HepG2 (cell line): ENCODE data around the gene ITSN2. TPM values are rescaled to one million over a fixed set of nuclear protein-coding genes. Genes with fewer than 3 reads are reported as not detected.

Experiments used
- ATAC-seq: fragments of 200-7000 bp; cut with Tn5 transposase; 3 replicates; pipeline ENCODE4 v1.9.1; 2020; ENCODE audit warnings: mild to moderate bottlenecking, moderate library complexity
- BruUV-seq: library from RNA; stranded (reverse); fragments of 400-500 nt; replicated peaks from 2 replicates; lab custom pipeline; 2021; lab: Mats Ljungman, UMichigan
- CTCF ChIA-PET: fragments of 300-600 bp; formaldehyde crosslinking; extraction: SDS; loops from one replicate; lab custom pipeline; 2021; ENCODE audit warnings: low total read pairs, inconsistent platforms, low intra/inter-chr PET ratio; lab: Yijun Ruan, JAX
- POLR2A ChIA-PET: fragments of 350-600 bp; sonication (Branson Sonifier 250); formaldehyde crosslinking; loops from one replicate; lab custom pipeline; 2020; ENCODE audit warnings: antibody characterized with exemption, inconsistent platforms; lab: Yijun Ruan, JAX
- DNase-seq: peaks from one replicate; pipeline ENCODE4 v3.0.0-alpha.2; 2015; ENCODE audit warnings: low spot score
- FAIRE-seq: peaks from 3 replicates; lab custom pipeline; 2011; peaks lifted over from hg19 to GRCh38; lab: Jason Lieb, UNC
- H2AFZ ChIP-seq: one replicate; pipeline ENCODE4 v1.6.1; 2011; ENCODE audit warnings: low read length, inconsistent platforms
- H3K27ac ChIP-seq: fragments of 300-600 bp; 3 replicates; pipeline ENCODE4 v1.8.0; 2011; ENCODE audit warnings: mixed run types, mild to moderate bottlenecking, mixed read lengths, low read length, inconsistent platforms; ENCODE audit not compliant: insufficient read depth; ENCODE audit errors: extremely low read length
- H3K27me3 ChIP-seq, 2 experiments: fragments of 200-600 bp in 1 of 2; 2 replicates in 1 of 2; 3 replicates in 1 of 2; pipeline versions ENCODE4 v1.6.0 to v1.8.0; 2011; ENCODE audit warnings: low read length in 2 of 2, mild to moderate bottlenecking in 2 of 2, moderate library complexity in 2 of 2, inconsistent platforms in 1 of 2; ENCODE audit not compliant: insufficient read depth in 2 of 2, control insufficient read depth in 1 of 2
- H3K36me3 ChIP-seq, 2 experiments: fragments of 200-600 bp in 1 of 2; replicated peaks in 1 of 2; 2 replicates in 1 of 2; 3 replicates in 1 of 2; pipeline versions ENCODE4 v1.5.1 to v1.8.0; 2011; ENCODE audit warnings: low read length in 2 of 2, inconsistent platforms in 1 of 2; ENCODE audit not compliant: insufficient read depth in 2 of 2, control insufficient read depth in 1 of 2
- H3K4me1 ChIP-seq: 2 replicates; pipeline ENCODE4 v1.5.1; 2012; ENCODE audit warnings: low read length, inconsistent platforms; ENCODE audit not compliant: insufficient read depth
- H3K4me2 ChIP-seq: 2 replicates; pipeline ENCODE4 v1.6.0; 2011; ENCODE audit warnings: low read depth, low read length, inconsistent platforms
- H3K4me3 ChIP-seq, 3 experiments: fragments of 200-600 bp in 1 of 3; sonication (generic), shearing (Covaris generic) in 1 of 3; replicated peaks in 1 of 3; 2 replicates each; pipeline ENCODE4 v1.5.1; 2011 to 2016; ENCODE audit warnings: low read length in 3 of 3, inconsistent platforms in 2 of 3, low read depth in 2 of 3, mild to moderate bottlenecking in 2 of 3, control low read depth in 1 of 3, mixed read lengths in 1 of 3; ENCODE audit not compliant: insufficient read depth in 1 of 3
- H3K79me2 ChIP-seq: one replicate; pipeline ENCODE4 v1.6.1; 2011; ENCODE audit warnings: low read length, inconsistent platforms; ENCODE audit not compliant: insufficient read depth
- H3K9ac ChIP-seq: 2 replicates; pipeline ENCODE4 v1.6.0; 2011; ENCODE audit warnings: mild to moderate bottlenecking, low read depth, low read length, inconsistent platforms; ENCODE audit not compliant: insufficient read depth
- H3K9me3 ChIP-seq: 2 replicates; pipeline ENCODE4 v1.5.1; 2012; ENCODE audit warnings: mild to moderate bottlenecking, low read length
- H4K20me1 ChIP-seq: 2 replicates; pipeline ENCODE4 v1.6.0; 2011; ENCODE audit warnings: inconsistent platforms, mild to moderate bottlenecking, low read length, moderate library complexity; ENCODE audit not compliant: insufficient read depth
- CBFB ChIP-seq: sonication (generic); formaldehyde crosslinking; IDR thresholded peaks from 2 replicates; pipeline ENCODE4 v1.4.0; 2020; ENCODE audit warnings: missing genetic modification reagents
- GATAD2A ChIP-seq: IDR thresholded peaks from 2 replicates; pipeline ENCODE4 v1.6.1; 2016
- ISL2 ChIP-seq: sonication (generic); formaldehyde crosslinking; IDR thresholded peaks from 2 replicates; pipeline ENCODE4 v1.5.0; 2020; ENCODE audit warnings: missing genetic modification reagents
- JARID2 ChIP-seq: sonication (generic); formaldehyde crosslinking; IDR thresholded peaks from 2 replicates; pipeline ENCODE4 v1.8.1; 2023; ENCODE audit warnings: missing genetic modification reagents, inconsistent platforms; ENCODE audit not compliant: insufficient replicate concordance
- NKX3-1 ChIP-seq: sonication (generic); formaldehyde crosslinking; IDR thresholded peaks from 2 replicates; pipeline ENCODE4 v1.5.0; 2020; ENCODE audit warnings: missing genetic modification reagents
- PLRG1 ChIP-seq: fragments of 450-650 bp; conservative IDR thresholded peaks from 2 replicates; pipeline ENCODE4 v1.6.1; 2016
- POLR2A ChIP-seq, 2 experiments: IDR thresholded peaks; 2 replicates each; pipeline ENCODE4 v1.6.1; 2011; ENCODE audit warnings: low read depth in 2 of 2, low read length in 2 of 2, mild to moderate bottlenecking in 1 of 2, moderate library complexity in 1 of 2; ENCODE audit not compliant: insufficient read depth in 1 of 2
- SOX13 ChIP-seq, 3 experiments: fragments of 450-650 bp in 1 of 3; sonication (generic) in 1 of 3; formaldehyde crosslinking in 1 of 3; IDR thresholded peaks in 2 of 3; conservative IDR thresholded peaks in 1 of 3; 2 replicates each; pipeline versions ENCODE4 v1.5.0 to v1.6.1; 2016 to 2020; ENCODE audit warnings: antibody characterized with exemption in 1 of 3, mild to moderate bottlenecking in 1 of 3, missing compliant biosample characterization in 1 of 3, missing genetic modification reagents in 1 of 3, moderate library complexity in 1 of 3
- ZFP82 ChIP-seq: sonication (generic); formaldehyde crosslinking; IDR thresholded peaks from 2 replicates; pipeline ENCODE4 v1.5.1; 2020; ENCODE audit warnings: mild to moderate bottlenecking, missing genetic modification reagents, borderline replicate concordance
- ZNF598 ChIP-seq: sonication (generic); formaldehyde crosslinking; IDR thresholded peaks from 2 replicates; pipeline ENCODE4 v1.5.1; 2020; ENCODE audit warnings: mild to moderate bottlenecking, missing genetic modification reagents, borderline replicate concordance
- ZNF776 ChIP-seq: sonication (generic); formaldehyde crosslinking; IDR thresholded peaks from 2 replicates; pipeline ENCODE4 v1.4.0; 2020; ENCODE audit warnings: mild to moderate bottlenecking, missing genetic modification reagents
- ZSCAN21 ChIP-seq: sonication (generic); formaldehyde crosslinking; IDR thresholded peaks from 2 replicates; pipeline ENCODE4 v1.8.0; 2022; ENCODE audit warnings: mild to moderate bottlenecking, missing genetic modification reagents, moderate library complexity, borderline replicate concordance
- ZSCAN9 ChIP-seq: IDR thresholded peaks from 2 replicates; pipeline ENCODE4 v1.6.1; 2016; ENCODE audit warnings: borderline replicate concordance
- WGBS: methylation state at CpG from one replicate; pipeline ENCODE4 v1.1.6; 2017; ENCODE audit warnings: low lambda C conversion rate; 5-methylcytosine and 5-hydroxymethylcytosine counted together
- in situ Hi-C: cut with HindIII; loops from 2 replicates; pipeline ENCODE4 v1.10.0; 2017; ENCODE audit warnings: low pct_unique_long_range_greater_than_20kb; ENCODE audit not compliant: extremely low pct_ligation_motif_present
- intact Hi-C: fragments of 100-400 bp; cut with micrococcal nuclease; formaldehyde crosslinking; loops from one replicate; pipeline ENCODE4 v1.10.0; 2022; ENCODE audit not compliant: unreplicated experiment
- polyA plus RNA-seq, 8 experiments: library from polyadenylated mRNA; depleted of rRNA in 3 of 8; stranded (reverse) in 7 of 8; unstranded in 1 of 8; fragments of >200 nt; fragmentation: Illumina TruSeq in 4 of 8; extraction: Trizol in 4 of 8; gene quantifications; 2 replicates each; pipeline versions ENCODE4 v1.2.1 to v1.2.3, GENCODE V29; 2011 to 2016; ENCODE audit warnings: low read depth in 4 of 8, missing spikeins in 1 of 8, mixed read lengths in 1 of 8; ENCODE audit not compliant: insufficient read depth in 1 of 8
- total RNA-seq, 5 experiments: library from RNA; depleted of rRNA; stranded (reverse); fragments of >200 nt; fragmentation: Illumina TruSeq; extraction: Trizol; gene quantifications; 2 replicates each; pipeline ENCODE4 v1.2.3, GENCODE V29; 2016; ENCODE audit warnings: low read depth in 1 of 5
- TF ChIP-seq, protein P1 (sequence below): sonication (generic); formaldehyde crosslinking; IDR thresholded peaks from 2 replicates; pipeline ENCODE4 v1.4.0; 2020; ENCODE audit warnings: missing genetic modification reagents
- TF ChIP-seq, protein P2 (sequence below): IDR thresholded peaks from 2 replicates; pipeline ENCODE4 v1.6.1; 2012; ENCODE audit warnings: inconsistent platforms

Gene ITSN2
- total and polyA plus RNA-seq, 2 of the 13 experiments (the other 11 are each of a cell fraction or from before 2014, with no cell fraction given), result 26.0 to 26.6 TPM

DNA sequence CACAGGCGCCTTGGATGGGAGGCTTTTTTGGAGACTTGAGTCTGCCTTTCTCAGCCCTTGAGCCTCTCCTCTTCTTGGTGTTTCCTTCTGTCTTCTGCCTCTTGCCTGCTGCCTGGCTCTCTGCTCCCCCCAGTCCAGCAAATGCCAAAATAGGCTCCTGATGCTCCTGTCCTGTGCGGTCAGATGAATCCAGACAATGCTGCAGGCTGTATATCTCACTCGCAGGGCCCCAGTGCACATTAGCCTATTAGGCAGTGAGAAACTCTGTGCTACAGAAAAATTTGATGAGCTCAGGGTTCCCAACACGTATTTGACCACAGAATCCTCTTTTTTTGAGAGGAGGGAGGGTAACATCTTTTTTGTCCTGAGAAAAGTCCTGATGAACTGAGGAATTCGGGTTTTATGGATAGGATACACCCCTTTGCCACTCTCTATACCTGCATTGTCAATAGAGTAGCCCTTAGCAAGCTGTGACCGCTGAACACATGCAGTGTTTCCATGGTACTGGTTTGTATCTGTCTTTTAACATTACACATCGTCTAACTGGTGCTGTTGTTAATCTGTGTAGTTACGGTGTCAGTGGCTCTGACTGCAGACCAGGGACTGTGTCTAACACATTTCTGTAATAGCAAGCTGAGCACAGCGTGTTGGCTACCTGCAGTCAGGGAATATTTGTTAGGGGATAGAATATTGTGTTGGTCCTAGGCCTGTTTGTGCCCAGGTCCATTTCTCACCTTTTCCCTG lies 134.7 kb downstream of the ITSN2 start:
- Histone ChIP-seq H3K9me3 (no peaks in the 10 kb centered on the region), H2AFZ (no peak overlapping the region), H3K4me1 (no peaks in the 10 kb centered on the region), H4K20me1 (no peaks in the 10 kb centered on the region), H3K36me3 (no peaks in the 10 kb centered on the region), H3K79me2 (no peaks in the 10 kb centered on the region), H3K27ac (no peak overlapping the region), H3K4me3 (no peak overlapping the region), H3K4me2 (no peak overlapping the region), H3K27me3 (no peaks in the 10 kb centered on the region), H3K9ac (no peak overlapping the region)
- in situ Hi-C loops, result no loop called here
- no peak for FAIRE-seq
- no peak for ATAC-seq
- intact Hi-C loops, result loop anchor here (5.0 kb wide), 1 partner anchor 157 kb away; no protein-coding TSS in a partner anchor
- no peak for DNase-seq
- ChIA-PET CTCF (no interaction called here), POLR2A (no interaction called here)
- TF ChIP-seq ISL2 (CRISPR knock-in tag), result no peak
- TF ChIP-seq ZSCAN9 (CRISPR knock-in tag), result no peak
- TF ChIP-seq ZSCAN21, result no peak
- no peak for TF ChIP-seq GATAD2A (CRISPR knock-in tag)
- TF ChIP-seq, protein P1, sequence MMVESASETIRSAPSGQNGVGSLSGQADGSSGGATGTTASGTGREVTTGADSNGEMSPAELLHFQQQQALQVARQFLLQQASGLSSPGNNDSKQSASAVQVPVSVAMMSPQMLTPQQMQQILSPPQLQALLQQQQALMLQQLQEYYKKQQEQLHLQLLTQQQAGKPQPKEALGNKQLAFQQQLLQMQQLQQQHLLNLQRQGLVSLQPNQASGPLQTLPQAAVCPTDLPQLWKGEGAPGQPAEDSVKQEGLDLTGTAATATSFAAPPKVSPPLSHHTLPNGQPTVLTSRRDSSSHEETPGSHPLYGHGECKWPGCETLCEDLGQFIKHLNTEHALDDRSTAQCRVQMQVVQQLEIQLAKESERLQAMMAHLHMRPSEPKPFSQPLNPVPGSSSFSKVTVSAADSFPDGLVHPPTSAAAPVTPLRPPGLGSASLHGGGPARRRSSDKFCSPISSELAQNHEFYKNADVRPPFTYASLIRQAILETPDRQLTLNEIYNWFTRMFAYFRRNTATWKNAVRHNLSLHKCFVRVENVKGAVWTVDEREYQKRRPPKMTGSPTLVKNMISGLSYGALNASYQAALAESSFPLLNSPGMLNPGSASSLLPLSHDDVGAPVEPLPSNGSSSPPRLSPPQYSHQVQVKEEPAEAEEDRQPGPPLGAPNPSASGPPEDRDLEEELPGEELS, result no peak
- no peak for TF ChIP-seq POLR2A (IDR thresholded peaks at IDR 0.05; ENCODE audit: insufficient read depth in 1 of 2, low read depth in 2 of 2, low read length in 2 of 2)
- no peak for TF ChIP-seq CBFB
- no peak for TF ChIP-seq JARID2 (CRISPR knock-in tag)
- TF ChIP-seq, protein P2, sequence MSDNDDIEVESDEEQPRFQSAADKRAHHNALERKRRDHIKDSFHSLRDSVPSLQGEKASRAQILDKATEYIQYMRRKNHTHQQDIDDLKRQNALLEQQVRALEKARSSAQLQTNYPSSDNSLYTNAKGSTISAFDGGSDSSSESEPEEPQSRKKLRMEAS, result no peak
- no peak for TF ChIP-seq ZNF598 (CRISPR knock-in tag)
- no peak for TF ChIP-seq PLRG1
- no peak for TF ChIP-seq ZFP82 (CRISPR knock-in tag)
- TF ChIP-seq NKX3-1 (CRISPR knock-in tag), result no peak
- TF ChIP-seq ZNF776 (CRISPR knock-in tag), result no peak
- TF ChIP-seq SOX13 (IDR thresholded peaks at IDR 0.05), result no peak
- no peak for TF ChIP-seq SOX13 (CRISPR knock-in tag; conservative IDR thresholded peaks at IDR 0.05 in 1 of 2, IDR thresholded peaks at IDR 0.05 in 1 of 2)
- BruUV-seq, result no TSS peak
- 89% methylated on average over 9 of the region's 9 CpGs for WGBS
